H4 (cell line): ENCODE measurements around the gene TMTC1. TPM values are rescaled to one million over a fixed set of nuclear protein-coding genes. Genes with fewer than 3 reads are reported as not detected.

Experiments used
- DNase-seq: peaks from one replicate; pipeline ENCODE4 v3.0.0-alpha.2; 2015; ENCODE audit warnings: low spot score
- total RNA-seq: library from RNA; depleted of rRNA; stranded (reverse); fragments of >200 nt; shearing (Covaris generic); gene quantifications from 2 replicates; pipeline ENCODE4 v1.2.3, GENCODE V29; 2014

Gene TMTC1
- total RNA-seq, 1 experiment from 2014 or later, result 14.0 TPM

- DNase-seq, result peak; percentile 39
Measured at GRCh38 chr12:29616664-29617406, 166.9 kb downstream of the TMTC1 start.

GRCh38 chr12:29614694-29615325, 168.9 kb downstream of the TMTC1 start:
- no peak for DNase-seq

- no peak for DNase-seq
Measured at GRCh38 chr12:29612912-29613311, 170.8 kb downstream of the TMTC1 start.

GRCh38 chr12:29611906-29612305, 171.8 kb downstream of the TMTC1 start:
- DNase-seq, result peak; percentile 13

GRCh38 chr12:29610473-29611170, 173.1 kb downstream of the TMTC1 start:
- no peak for DNase-seq

- DNase-seq, result no peak
Measured at GRCh38 chr12:29609431-29610215, 174.1 kb downstream of the TMTC1 start.

GRCh38 chr12:29608581-29608980, 175.2 kb downstream of the TMTC1 start:
- DNase-seq, result no peak

GRCh38 chr12:29599381-29599780, 184.4 kb downstream of the TMTC1 start:
- DNase-seq, result no peak

GRCh38 chr12:29595071-29595755, 188.5 kb downstream of the TMTC1 start:
- no peak for DNase-seq

GRCh38 chr12:29593001-29593400, 190.7 kb downstream of the TMTC1 start:
- DNase-seq, result no peak

GRCh38 chr12:29591140-29592020, 192.4 kb downstream of the TMTC1 start:
- no peak for DNase-seq

GRCh38 chr12:29589851-29590250, 193.9 kb downstream of the TMTC1 start:
- peak; percentile 42 for DNase-seq

- DNase-seq, result no peak
Measured at GRCh38 chr12:29589286-29589820, 194.4 kb downstream of the TMTC1 start.

- DNase-seq, result no peak
Measured at GRCh38 chr12:29582677-29583272, 201.0 kb downstream of the TMTC1 start.

- DNase-seq, result no peak
Measured at GRCh38 chr12:29582146-29582545, 201.6 kb downstream of the TMTC1 start.

GRCh38 chr12:29581631-29582030, 202.1 kb downstream of the TMTC1 start:
- peak; percentile 69 for DNase-seq

GRCh38 chr12:29580971-29581370, 202.8 kb downstream of the TMTC1 start:
- no peak for DNase-seq

GRCh38 chr12:29578731-29579130, 205.0 kb downstream of the TMTC1 start:
- DNase-seq, result no peak

- no peak for DNase-seq
Measured at GRCh38 chr12:29578070-29578469, 205.7 kb downstream of the TMTC1 start.

- DNase-seq, result no peak
Measured at GRCh38 chr12:29574500-29574899, 209.2 kb downstream of the TMTC1 start.
